RWPE2 (cell line): ENCODE measurements around the gene MED10.
A peak's percentile ranks its signal among the peaks of the same experiment; 100 is the strongest.

Experiments used
- ATAC-seq: fragments of 200-7000 bp; cut with Tn5 transposase; 3 replicates; pipeline ENCODE4 v1.9.1; 2021; ENCODE audit warnings: low read depth
- DNase-seq: peaks from one replicate; pipeline ENCODE4 v3.0.0-alpha.2; 2020; ENCODE audit warnings: low spot score
- H3K27ac ChIP-seq: fragments of 450-650 bp; 2 replicates; pipeline ENCODE4 v1.5.1; 2017; ENCODE audit warnings: mild to moderate bottlenecking; ENCODE audit not compliant: poor library complexity, severe bottlenecking
- H3K27me3 ChIP-seq: fragments of 250-450 bp; sonication (Bioruptor Pico); 2 replicates; pipeline ENCODE4 v1.5.1; 2021; ENCODE audit warnings: mild to moderate bottlenecking, moderate library complexity; ENCODE audit not compliant: insufficient read depth, poor library complexity, severe bottlenecking
- H3K36me3 ChIP-seq: fragments of 250-450 bp; sonication (Bioruptor Pico); 2 replicates; pipeline ENCODE4 v1.5.1; 2020; ENCODE audit warnings: low read depth, mild to moderate bottlenecking, moderate library complexity
- H3K4me1 ChIP-seq: fragments of 250-450 bp; sonication (Bioruptor Pico); 2 replicates; pipeline ENCODE4 v1.5.1; 2021; ENCODE audit warnings: mild to moderate bottlenecking, moderate library complexity; ENCODE audit not compliant: insufficient read depth, poor library complexity, severe bottlenecking
- H3K4me3 ChIP-seq: fragments of 250-450 bp; sonication (Bioruptor Pico); 2 replicates; pipeline ENCODE4 v1.5.1; 2021; ENCODE audit warnings: mild to moderate bottlenecking, moderate library complexity; ENCODE audit not compliant: severe bottlenecking
- H3K9me3 ChIP-seq: fragments of 250-450 bp; sonication (Bioruptor Pico); 2 replicates; pipeline ENCODE4 v1.5.1; 2021; ENCODE audit warnings: mild to moderate bottlenecking, moderate library complexity; ENCODE audit not compliant: severe bottlenecking
- TF ChIP-seq, protein P1 (sequence below): fragments of 450-650 bp; IDR thresholded peaks from one replicate; pipeline ENCODE4 v1.5.1; 2017; ENCODE audit warnings: mild to moderate bottlenecking, moderate library complexity; ENCODE audit not compliant: poor library complexity, severe bottlenecking

Gene MED10

GRCh38 chr5:6386271-6386670, 7.9 kb upstream of the MED10 start:
- TF ChIP-seq, protein P1, sequence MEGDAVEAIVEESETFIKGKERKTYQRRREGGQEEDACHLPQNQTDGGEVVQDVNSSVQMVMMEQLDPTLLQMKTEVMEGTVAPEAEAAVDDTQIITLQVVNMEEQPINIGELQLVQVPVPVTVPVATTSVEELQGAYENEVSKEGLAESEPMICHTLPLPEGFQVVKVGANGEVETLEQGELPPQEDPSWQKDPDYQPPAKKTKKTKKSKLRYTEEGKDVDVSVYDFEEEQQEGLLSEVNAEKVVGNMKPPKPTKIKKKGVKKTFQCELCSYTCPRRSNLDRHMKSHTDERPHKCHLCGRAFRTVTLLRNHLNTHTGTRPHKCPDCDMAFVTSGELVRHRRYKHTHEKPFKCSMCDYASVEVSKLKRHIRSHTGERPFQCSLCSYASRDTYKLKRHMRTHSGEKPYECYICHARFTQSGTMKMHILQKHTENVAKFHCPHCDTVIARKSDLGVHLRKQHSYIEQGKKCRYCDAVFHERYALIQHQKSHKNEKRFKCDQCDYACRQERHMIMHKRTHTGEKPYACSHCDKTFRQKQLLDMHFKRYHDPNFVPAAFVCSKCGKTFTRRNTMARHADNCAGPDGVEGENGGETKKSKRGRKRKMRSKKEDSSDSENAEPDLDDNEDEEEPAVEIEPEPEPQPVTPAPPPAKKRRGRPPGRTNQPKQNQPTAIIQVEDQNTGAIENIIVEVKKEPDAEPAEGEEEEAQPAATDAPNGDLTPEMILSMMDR, result no peak
- Histone ChIP-seq H3K9me3 (no peaks in the 10 kb centered on the region), H3K4me3 (no peak overlapping the region), H3K27ac (no peak overlapping the region), H3K27me3 (no peaks in the 10 kb centered on the region), H3K4me1 (no peaks in the 10 kb centered on the region), H3K36me3 (no peaks in the 10 kb centered on the region)
- ATAC-seq (no peak), DNase-seq (no peak)

DNA sequence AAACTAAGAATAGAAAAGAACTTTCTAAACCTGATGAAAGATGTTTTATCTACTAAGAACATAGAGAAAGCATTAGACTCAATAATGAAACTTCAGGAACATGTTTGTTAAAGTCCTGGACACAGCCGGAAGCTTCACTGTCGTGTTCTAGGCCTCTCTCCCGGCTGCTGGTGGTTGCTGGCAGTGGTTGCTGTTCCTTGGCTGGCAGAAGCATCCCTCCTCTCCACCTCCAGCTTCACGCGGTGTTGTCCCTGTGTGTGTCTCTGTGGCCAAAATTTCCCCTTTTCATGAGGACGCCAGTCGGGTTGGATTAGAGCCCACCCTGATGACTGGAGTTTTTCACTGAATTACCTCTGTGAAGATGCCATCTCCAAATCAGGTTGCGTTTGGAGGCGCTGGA, 6.5 kb upstream of the MED10 start:
- no peaks in the 10 kb centered on the region for H3K4me1 ChIP-seq
- H3K27me3 ChIP-seq, result no peaks in the 10 kb centered on the region
- H3K9me3 ChIP-seq, result no peaks in the 10 kb centered on the region
- H3K36me3 ChIP-seq, result no peaks in the 10 kb centered on the region
- H3K4me3 ChIP-seq, result no peak overlapping the region
- DNase-seq (no peak), ATAC-seq (no peak)
- no peak overlapping the region for H3K27ac ChIP-seq
- TF ChIP-seq, protein P1, result no peak

- ATAC-seq (no peak), DNase-seq (no peak)
Measured at GRCh38 chr5:6383376-6383775, 5.0 kb upstream of the MED10 start.

GRCh38 chr5:6379246-6379645, 899 bp upstream of the MED10 start:
- Histone ChIP-seq H3K9me3 (no peaks in the 10 kb centered on the region), H3K36me3 (peaks cover 30% of the 10 kb centered on the region), H3K4me3 (peak overlapping the region; percentile 74), H3K27ac (no peak overlapping the region), H3K4me1 (peaks cover 11% of the 10 kb centered on the region), H3K27me3 (no peaks in the 10 kb centered on the region)
- DNase-seq (no peak), ATAC-seq (no peak)
- TF ChIP-seq, protein P1, result no peak

More at GRCh38 chr5:6383376-6383775, 5.0 kb upstream of the MED10 start:
- no peaks in the 10 kb centered on the region for H3K36me3 ChIP-seq
- no peak overlapping the region for H3K4me3 ChIP-seq
- TF ChIP-seq, protein P1, result no peak
- no peak overlapping the region for H3K27ac ChIP-seq
- no peaks in the 10 kb centered on the region for H3K27me3 ChIP-seq
- H3K9me3 ChIP-seq, result no peaks in the 10 kb centered on the region
- peaks cover 7% of the 10 kb centered on the region for H3K4me1 ChIP-seq

DNA sequence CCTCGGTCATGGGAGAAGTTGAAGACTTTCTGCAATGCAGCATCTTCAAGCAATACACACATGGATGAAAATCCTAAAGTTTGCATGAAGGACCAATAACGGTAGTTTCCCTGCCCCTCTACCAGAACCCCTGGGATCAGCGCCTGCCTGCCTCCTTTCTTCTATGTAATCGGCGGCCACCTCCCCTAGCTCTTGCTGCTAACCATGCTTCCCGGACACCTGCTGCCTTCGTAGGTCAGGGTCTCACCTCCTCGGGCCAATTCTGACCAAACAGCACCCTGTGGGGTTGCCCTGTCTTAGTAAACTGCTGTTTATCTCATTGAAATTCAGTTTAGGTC, 388 bp upstream of the MED10 start:
- H3K36me3 ChIP-seq, result peaks cover 35% of the 10 kb centered on the region
- no peaks in the 10 kb centered on the region for H3K9me3 ChIP-seq
- peak; percentile 33 for ATAC-seq
- peak overlapping the region; percentile 74 for H3K4me3 ChIP-seq
- no peak overlapping the region for H3K27ac ChIP-seq
- TF ChIP-seq, protein P1, result no peak
- no peak for DNase-seq
- no peaks in the 10 kb centered on the region for H3K27me3 ChIP-seq
- H3K4me1 ChIP-seq, result peaks cover 11% of the 10 kb centered on the region
